ENCODE measurements around the gene INHBB.

DNA sequence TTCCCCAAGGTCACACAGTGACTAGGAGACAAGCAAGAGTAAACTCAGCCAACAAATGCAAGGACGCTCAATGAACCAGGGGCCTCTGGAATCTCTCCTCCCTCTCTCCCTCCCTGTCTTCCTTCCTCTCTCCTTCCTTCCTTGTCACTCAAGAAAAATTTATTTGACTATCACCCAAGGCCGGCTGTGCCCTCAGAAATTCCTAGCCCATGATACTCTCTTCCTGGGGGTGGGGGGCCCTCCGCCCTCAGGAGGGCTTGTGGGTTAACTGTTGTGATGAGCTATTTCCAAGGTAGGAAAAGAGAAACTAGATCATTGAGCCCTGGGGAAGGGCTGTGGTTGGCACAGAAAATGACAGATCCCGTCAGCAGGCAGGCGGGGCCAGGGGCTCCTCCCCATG lies 21.7 kb downstream of the INHBB start:
- TF ChIP-seq, protein P1, sequence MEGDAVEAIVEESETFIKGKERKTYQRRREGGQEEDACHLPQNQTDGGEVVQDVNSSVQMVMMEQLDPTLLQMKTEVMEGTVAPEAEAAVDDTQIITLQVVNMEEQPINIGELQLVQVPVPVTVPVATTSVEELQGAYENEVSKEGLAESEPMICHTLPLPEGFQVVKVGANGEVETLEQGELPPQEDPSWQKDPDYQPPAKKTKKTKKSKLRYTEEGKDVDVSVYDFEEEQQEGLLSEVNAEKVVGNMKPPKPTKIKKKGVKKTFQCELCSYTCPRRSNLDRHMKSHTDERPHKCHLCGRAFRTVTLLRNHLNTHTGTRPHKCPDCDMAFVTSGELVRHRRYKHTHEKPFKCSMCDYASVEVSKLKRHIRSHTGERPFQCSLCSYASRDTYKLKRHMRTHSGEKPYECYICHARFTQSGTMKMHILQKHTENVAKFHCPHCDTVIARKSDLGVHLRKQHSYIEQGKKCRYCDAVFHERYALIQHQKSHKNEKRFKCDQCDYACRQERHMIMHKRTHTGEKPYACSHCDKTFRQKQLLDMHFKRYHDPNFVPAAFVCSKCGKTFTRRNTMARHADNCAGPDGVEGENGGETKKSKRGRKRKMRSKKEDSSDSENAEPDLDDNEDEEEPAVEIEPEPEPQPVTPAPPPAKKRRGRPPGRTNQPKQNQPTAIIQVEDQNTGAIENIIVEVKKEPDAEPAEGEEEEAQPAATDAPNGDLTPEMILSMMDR (IDR thresholded peaks at IDR 0.05; ENCODE audit: insufficient read depth, low read length, poor library complexity, severe bottlenecking) = no peak
- no peak for TF ChIP-seq EZH2phosphoT487 (conservative IDR thresholded peaks at IDR 0.05; ENCODE audit: low read length)

All from SU-DHL-6 (cell line).